Central memory CD4-positive, alpha-beta T cell (primary cell): ENCODE results near the gene B4GALNT4.
"Not testable (repeated sequence)": the region's sequence is repeated elsewhere in the genome, so short reads cannot be mapped to it uniquely, and the experiment has no call there.

ENCODE experiments used
- DNase-seq: peaks from one replicate; pipeline ENCODE4 v3.0.0; 2022

The B4GALNT4 gene

GRCh38 chr11:359181-359714 lies 10.1 kb upstream of the B4GALNT4 start:
- no peak for DNase-seq

- DNase-seq: no peak
Observed at GRCh38 chr11:360326-361280, 8.7 kb upstream of the B4GALNT4 start.

- DNase-seq: no peak
Observed at GRCh38 chr11:362642-363442, 6.5 kb upstream of the B4GALNT4 start.

GRCh38 chr11:363443-363805 lies 5.9 kb upstream of the B4GALNT4 start:
- DNase-seq: not testable (repeated sequence)

GRCh38 chr11:363948-364761 lies 5.1 kb upstream of the B4GALNT4 start:
- DNase-seq: peak; percentile 62

- DNase-seq: no peak
Observed at GRCh38 chr11:364991-365725, 4.1 kb upstream of the B4GALNT4 start.

GRCh38 chr11:365831-366230 lies 3.5 kb upstream of the B4GALNT4 start:
- DNase-seq: no peak

- DNase-seq: no peak
Observed at GRCh38 chr11:367956-368413, 1.3 kb upstream of the B4GALNT4 start.

- DNase-seq: no peak
Observed at GRCh38 chr11:368414-369335, 624 bp upstream of the B4GALNT4 start.

GRCh38 chr11:370070-370941 lies 1.0 kb downstream of the B4GALNT4 start:
- DNase-seq: no peak

GRCh38 chr11:371051-371450 lies 1.8 kb downstream of the B4GALNT4 start:
- DNase-seq: no peak

- DNase-seq: no peak
Observed at GRCh38 chr11:371716-372590, 2.7 kb downstream of the B4GALNT4 start.

GRCh38 chr11:372809-373715 lies 3.8 kb downstream of the B4GALNT4 start:
- DNase-seq: no peak

- no peak for DNase-seq
Observed at GRCh38 chr11:373716-374551, 4.6 kb downstream of the B4GALNT4 start.

GRCh38 chr11:375065-376025 lies 6.0 kb downstream of the B4GALNT4 start:
- no peak for DNase-seq
